Mesenchymal stem cell (in vitro differentiated cells and primary cell): ENCODE measurements around the gene TC2N.
"Not testable (repeated sequence)": the region's sequence is repeated elsewhere in the genome, so short reads cannot be mapped to it uniquely, and the experiment has no call there.

Source experiments
- DNase-seq: peaks from one replicate; pipeline ENCODE4 v3.0.0-alpha.2; 2013
- H2AFZ ChIP-seq: one replicate; pipeline ENCODE4 v1.6.1; 2013; ENCODE audit warnings: low read depth, mild to moderate bottlenecking, control low read depth, inconsistent platforms, low read length, moderate library complexity
- H2AK5ac ChIP-seq: 2 replicates; pipeline ENCODE4 v1.6.1; 2013; ENCODE audit warnings: low read length, moderate library complexity, mild to moderate bottlenecking, inconsistent platforms; ENCODE audit not compliant: severe bottlenecking
- H2BK120ac ChIP-seq: one replicate; pipeline ENCODE4 v1.6.1; 2013; ENCODE audit warnings: low read depth, mild to moderate bottlenecking, inconsistent platforms, low read length, moderate library complexity
- H2BK12ac ChIP-seq, 2 experiments: one replicate each; pipeline ENCODE4 v1.6.1; 2013; ENCODE audit warnings: inconsistent platforms in 2 of 2, low read length in 2 of 2, mild to moderate bottlenecking in 2 of 2, moderate library complexity in 2 of 2, control low read depth in 1 of 2
- H2BK15ac ChIP-seq: one replicate; pipeline ENCODE4 v1.6.1; 2013; ENCODE audit warnings: mild to moderate bottlenecking, low read depth, inconsistent platforms; ENCODE audit not compliant: poor library complexity, severe bottlenecking
- H2BK5ac ChIP-seq: 2 replicates; pipeline ENCODE4 v1.6.1; 2013; ENCODE audit warnings: low read depth, mild to moderate bottlenecking, low read length, control low read depth, inconsistent platforms; ENCODE audit not compliant: poor library complexity, severe bottlenecking
- H3K14ac ChIP-seq, 2 experiments: one replicate each; pipeline ENCODE4 v1.6.1; 2013; ENCODE audit warnings: inconsistent platforms in 2 of 2, low read length in 2 of 2, control low read depth in 1 of 2, mild to moderate bottlenecking in 1 of 2, moderate library complexity in 1 of 2
- H3K18ac ChIP-seq, 2 experiments: one replicate each; pipeline ENCODE4 v1.6.1; 2013; ENCODE audit warnings: inconsistent platforms in 2 of 2, low read length in 2 of 2, control low read depth in 1 of 2, low read depth in 1 of 2, mild to moderate bottlenecking in 1 of 2
- H3K23ac ChIP-seq, 2 experiments: one replicate each; pipeline ENCODE4 v1.6.1; 2013; ENCODE audit warnings: inconsistent platforms in 2 of 2, low read length in 2 of 2, mild to moderate bottlenecking in 2 of 2, moderate library complexity in 2 of 2, control low read depth in 1 of 2
- H3K27ac ChIP-seq: 2 replicates; pipeline ENCODE4 v1.5.1; 2013; ENCODE audit warnings: mild to moderate bottlenecking, moderate library complexity, low read length, control low read depth, inconsistent platforms; ENCODE audit not compliant: poor library complexity, severe bottlenecking
- H3K27me3 ChIP-seq, 2 experiments: 2 replicates each; pipeline versions ENCODE4 v1.6.1 to v1.7.0; 2013; ENCODE audit warnings: low read length in 2 of 2, mild to moderate bottlenecking in 2 of 2, moderate library complexity in 2 of 2, control low read depth in 1 of 2, inconsistent platforms in 1 of 2; ENCODE audit not compliant: control insufficient read depth in 1 of 2, insufficient read depth in 1 of 2
- H3K36me3 ChIP-seq, 2 experiments: 2 replicates each; pipeline versions ENCODE4 v1.6.1 to v1.7.0; 2013; ENCODE audit warnings: low read length in 2 of 2, control low read depth in 1 of 2, inconsistent platforms in 1 of 2, low read depth in 1 of 2, mild to moderate bottlenecking in 1 of 2; ENCODE audit not compliant: insufficient read depth in 2 of 2, control insufficient read depth in 1 of 2
- H3K4ac ChIP-seq, 2 experiments: one replicate each; pipeline ENCODE4 v1.6.1; 2013; ENCODE audit warnings: inconsistent platforms in 2 of 2, low read length in 2 of 2, mild to moderate bottlenecking in 2 of 2, moderate library complexity in 2 of 2, control low read depth in 1 of 2, low read depth in 1 of 2
- H3K4me1 ChIP-seq: 2 replicates; pipeline ENCODE4 v1.6.1; 2013; ENCODE audit warnings: low read depth, low read length, control low read depth; ENCODE audit not compliant: control insufficient read depth, insufficient read depth
- H3K4me2 ChIP-seq: 2 replicates; pipeline ENCODE4 v1.6.1; 2013; ENCODE audit warnings: low read length, mild to moderate bottlenecking, inconsistent platforms; ENCODE audit not compliant: poor library complexity, severe bottlenecking
- H3K4me3 ChIP-seq, 2 experiments: 2 replicates each; pipeline versions ENCODE4 v1.5.1 to v1.7.0; 2013; ENCODE audit warnings: low read length in 2 of 2, mild to moderate bottlenecking in 2 of 2, control low read depth in 1 of 2, low read depth in 1 of 2; ENCODE audit not compliant: insufficient read depth in 1 of 2
- H3K79me1 ChIP-seq: replicated peaks from 2 replicates; pipeline ENCODE4 v1.6.1; 2013; ENCODE audit warnings: mild to moderate bottlenecking, control low read depth, low read length, inconsistent platforms; ENCODE audit not compliant: poor library complexity, severe bottlenecking
- H3K9ac ChIP-seq: 2 replicates; pipeline ENCODE4 v1.7.0; 2013; ENCODE audit warnings: mild to moderate bottlenecking, low read length, moderate library complexity
- H3K9me3 ChIP-seq: 2 replicates; pipeline ENCODE4 v1.7.0; 2013; ENCODE audit warnings: mild to moderate bottlenecking, low read length; ENCODE audit not compliant: control insufficient read depth
- H4K8ac ChIP-seq: one replicate; pipeline ENCODE4 v1.6.1; 2013; ENCODE audit warnings: inconsistent platforms, mild to moderate bottlenecking, low read length, moderate library complexity
- H4K91ac ChIP-seq: one replicate; pipeline ENCODE4 v1.6.1; 2013; ENCODE audit warnings: mild to moderate bottlenecking, low read length, inconsistent platforms
- WGBS: methylation state at CpG from one replicate; pipeline ENCODE4 v1.1.7; 2013; ENCODE audit warnings: mixed read lengths; 5-methylcytosine and 5-hydroxymethylcytosine counted together

Gene TC2N

GRCh38 chr14:91743305-91743653 is 124.1 kb downstream of the TC2N start:
- no peaks in the 10 kb centered on the region for H3K27me3 ChIP-seq
- no peak overlapping the region for H3K4me2 ChIP-seq
- WGBS, result 83% methylated on average over 2 of the region's 2 CpGs

GRCh38 chr14:91742621-91743304 is 124.6 kb downstream of the TC2N start:
- no peaks in the 10 kb centered on the region for H3K27me3 ChIP-seq
- H2BK120ac ChIP-seq, result no peak overlapping the region
- H3K23ac ChIP-seq, result no peak overlapping the region
- H3K4me2 ChIP-seq, result no peak overlapping the region
- H3K9ac ChIP-seq, result no peak overlapping the region
- no peak overlapping the region for H3K4ac ChIP-seq
- H2BK15ac ChIP-seq, result no peak overlapping the region
- no peak overlapping the region for H2BK5ac ChIP-seq
- H3K9me3 ChIP-seq, result no peaks in the 10 kb centered on the region
- H2AFZ ChIP-seq, result no peak overlapping the region
- H3K18ac ChIP-seq, result no peak overlapping the region
- H2BK12ac ChIP-seq, result no peak overlapping the region
- 89% methylated on average over 1 of the region's 1 CpG for WGBS
- no peak overlapping the region for H2AK5ac ChIP-seq
- H3K4me1 ChIP-seq, result no peaks in the 10 kb centered on the region
- H3K36me3 ChIP-seq, result no peaks in the 10 kb centered on the region
- no peak overlapping the region for H3K4me3 ChIP-seq
- no peak overlapping the region for H3K14ac ChIP-seq
- H3K27ac ChIP-seq, result no peak overlapping the region
- H4K91ac ChIP-seq, result no peak overlapping the region
- no peaks in the 10 kb centered on the region for H3K79me1 ChIP-seq
- no peak overlapping the region for H4K8ac ChIP-seq
- DNase-seq, result no peak

More at GRCh38 chr14:91743305-91743653, 124.1 kb downstream of the TC2N start:
- Histone ChIP-seq H4K91ac (no peak overlapping the region), H3K79me1 (no peaks in the 10 kb centered on the region), H3K23ac (no peak overlapping the region), H3K9me3 (no peaks in the 10 kb centered on the region), H2BK12ac (no peak overlapping the region), H3K27ac (no peak overlapping the region), H4K8ac (no peak overlapping the region), H3K14ac (no peak overlapping the region), H2AK5ac (no peak overlapping the region), H3K9ac (no peak overlapping the region), H3K4me1 (no peaks in the 10 kb centered on the region), H3K18ac (no peak overlapping the region), H2BK120ac (no peak overlapping the region), H3K4me3 (no peak overlapping the region), H2AFZ (no peak overlapping the region), H3K36me3 (no peaks in the 10 kb centered on the region), H3K4ac (no peak overlapping the region), H2BK5ac (no peak overlapping the region), H2BK15ac (no peak overlapping the region)
- DNase-seq, result no peak

GRCh38 chr14:91739867-91740266 is 127.5 kb downstream of the TC2N start:
- not testable (repeated sequence) for H3K14ac ChIP-seq, H2BK12ac ChIP-seq, H2AFZ ChIP-seq, H3K79me1 ChIP-seq, H4K8ac ChIP-seq, H3K27ac ChIP-seq, H3K36me3 ChIP-seq, H3K18ac ChIP-seq, H3K9me3 ChIP-seq, H2BK5ac ChIP-seq, H3K4ac ChIP-seq, H2AK5ac ChIP-seq, H3K9ac ChIP-seq, H2BK120ac ChIP-seq, H3K27me3 ChIP-seq, DNase-seq, H4K91ac ChIP-seq, H3K4me2 ChIP-seq, H3K4me3 ChIP-seq, H3K4me1 ChIP-seq, H3K23ac ChIP-seq, H2BK15ac ChIP-seq
- 56% methylated on average over 1 of the region's 2 CpGs for WGBS

DNA sequence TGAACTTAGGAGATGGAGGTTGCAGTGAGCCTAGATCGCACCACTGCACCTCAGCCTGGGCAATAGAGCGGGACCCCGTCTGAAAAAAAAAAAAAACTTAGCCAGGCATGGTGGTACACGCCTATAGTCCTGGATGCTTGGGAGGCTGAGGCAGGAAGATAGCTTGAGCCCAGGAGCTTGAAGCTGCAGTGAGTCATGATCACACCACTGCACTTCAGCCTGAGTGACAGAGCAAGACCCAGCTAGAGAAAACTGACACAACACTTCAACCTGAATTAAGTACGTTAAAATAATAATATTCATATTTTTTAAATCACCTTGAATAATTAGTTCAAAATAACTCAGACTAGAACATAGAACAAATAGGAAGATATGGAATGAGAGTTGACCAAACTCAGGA is 129.7 kb downstream of the TC2N start:
- H2BK15ac ChIP-seq, result no peak overlapping the region
- H3K14ac ChIP-seq, result no peak overlapping the region
- H3K9me3 ChIP-seq, result no peaks in the 10 kb centered on the region
- no peaks in the 10 kb centered on the region for H3K27me3 ChIP-seq
- no peak overlapping the region for H4K91ac ChIP-seq
- H3K23ac ChIP-seq, result no peak overlapping the region
- H3K36me3 ChIP-seq, result no peaks in the 10 kb centered on the region
- H3K4me1 ChIP-seq, result no peaks in the 10 kb centered on the region
- no peak overlapping the region for H3K4me2 ChIP-seq
- no peak overlapping the region for H3K4me3 ChIP-seq
- no peak overlapping the region for H2AFZ ChIP-seq
- no peak overlapping the region for H2BK120ac ChIP-seq
- no peak overlapping the region for H3K27ac ChIP-seq
- no peak overlapping the region for H2BK12ac ChIP-seq
- no peak overlapping the region for H3K9ac ChIP-seq
- no peak overlapping the region for H2BK5ac ChIP-seq
- H3K79me1 ChIP-seq, result no peaks in the 10 kb centered on the region
- no peak overlapping the region for H4K8ac ChIP-seq
- no peak for DNase-seq
- WGBS, result 90% methylated on average over 4 of the region's 5 CpGs
- no peak overlapping the region for H3K4ac ChIP-seq
- no peak overlapping the region for H2AK5ac ChIP-seq
- H3K18ac ChIP-seq, result no peak overlapping the region
